Upper lobe of left lung (tissue), 4 donors: Measurements from ENCODE around the gene TMCC1.

Experiments
- CTCF ChIP-seq, 6 experiments: fragments of 450-650 bp in 4 of 6; fragments of 200-600 bp in 2 of 6; sonication (generic) in 2 of 6; IDR thresholded peaks; one replicate each; pipeline ENCODE4 v1.5.1; 2016 to 2019; ENCODE audit warnings: antibody characterized with exemption in 6 of 6
- EP300 ChIP-seq, 4 donors: sonication (generic); formaldehyde crosslinking; IDR thresholded peaks; one replicate each; pipeline ENCODE4 v1.5.1; 2017; ENCODE audit warnings: antibody characterized with exemption in 4 of 4, control low read depth in 2 of 4
- POLR2A ChIP-seq, 4 donors: fragments of 450-650 bp; IDR thresholded peaks; one replicate each; pipeline ENCODE4 v1.5.1; 2016 to 2017; ENCODE audit warnings: antibody characterized with exemption in 4 of 4, mild to moderate bottlenecking in 2 of 4
- POLR2AphosphoS5 ChIP-seq, 2 donors: sonication (generic); formaldehyde crosslinking; IDR thresholded peaks; one replicate each; pipeline ENCODE4 v1.5.1; 2017; ENCODE audit warnings: antibody characterized with exemption in 2 of 2

- peak in 2 of 6 experiments; percentile 17 to 38 for TF ChIP-seq CTCF (IDR thresholded peaks at IDR 0.05)
- TF ChIP-seq POLR2A (IDR thresholded peaks at IDR 0.05) = no peak
- TF ChIP-seq EP300 (IDR thresholded peaks at IDR 0.05) = no peak
- TF ChIP-seq POLR2AphosphoS5 (IDR thresholded peaks at IDR 0.05) = peak in 1 of 2 donors; percentile 26
These were observed 285.2 kb downstream of the TMCC1 start for GRCh38 chr3:129608087-129608935.
